ENCODE results near the gene FKBP14.

DNA sequence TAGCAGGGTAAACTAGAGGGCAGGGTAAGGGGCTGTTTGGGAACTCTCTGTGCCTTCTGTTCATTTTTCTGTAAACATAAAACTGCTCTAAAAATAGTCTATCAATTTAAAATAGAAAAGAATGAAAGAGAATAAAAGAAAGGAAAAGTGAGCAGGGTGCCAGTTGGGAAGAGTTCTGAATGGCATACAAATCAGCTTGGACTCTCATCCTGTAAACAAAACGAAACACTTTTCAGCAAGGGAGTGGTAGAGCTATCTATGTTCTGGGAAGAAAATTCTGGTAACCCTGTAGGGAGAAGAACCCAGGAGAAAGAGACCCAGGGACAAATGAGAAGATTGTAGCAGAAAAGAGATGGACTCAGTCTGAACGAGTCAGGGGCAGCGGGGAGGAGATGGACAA is 61.5 kb downstream of the FKBP14 start:
- no peak for TF ChIP-seq POLR2A (IDR thresholded peaks at IDR 0.05)
- TF ChIP-seq, protein P1, sequence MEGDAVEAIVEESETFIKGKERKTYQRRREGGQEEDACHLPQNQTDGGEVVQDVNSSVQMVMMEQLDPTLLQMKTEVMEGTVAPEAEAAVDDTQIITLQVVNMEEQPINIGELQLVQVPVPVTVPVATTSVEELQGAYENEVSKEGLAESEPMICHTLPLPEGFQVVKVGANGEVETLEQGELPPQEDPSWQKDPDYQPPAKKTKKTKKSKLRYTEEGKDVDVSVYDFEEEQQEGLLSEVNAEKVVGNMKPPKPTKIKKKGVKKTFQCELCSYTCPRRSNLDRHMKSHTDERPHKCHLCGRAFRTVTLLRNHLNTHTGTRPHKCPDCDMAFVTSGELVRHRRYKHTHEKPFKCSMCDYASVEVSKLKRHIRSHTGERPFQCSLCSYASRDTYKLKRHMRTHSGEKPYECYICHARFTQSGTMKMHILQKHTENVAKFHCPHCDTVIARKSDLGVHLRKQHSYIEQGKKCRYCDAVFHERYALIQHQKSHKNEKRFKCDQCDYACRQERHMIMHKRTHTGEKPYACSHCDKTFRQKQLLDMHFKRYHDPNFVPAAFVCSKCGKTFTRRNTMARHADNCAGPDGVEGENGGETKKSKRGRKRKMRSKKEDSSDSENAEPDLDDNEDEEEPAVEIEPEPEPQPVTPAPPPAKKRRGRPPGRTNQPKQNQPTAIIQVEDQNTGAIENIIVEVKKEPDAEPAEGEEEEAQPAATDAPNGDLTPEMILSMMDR (IDR thresholded peaks at IDR 0.05 in 8 of 11, conservative IDR thresholded peaks at IDR 0.05 in 3 of 11) = no peak
